H1 (cell line): ENCODE results near the gene GBP7. TPM values are rescaled to one million over a fixed set of nuclear protein-coding genes. Genes with fewer than 3 reads are reported as not detected.

Experiments
- CTCF ChIA-PET: fragments of 300-600 bp; sonication (Branson Sonifier 250); formaldehyde crosslinking; loops from one replicate; lab custom pipeline; 2021; ENCODE audit not compliant: partially characterized antibody; lab: Charles Lee
- POLR2A ChIA-PET: fragments of 300-600 bp; sonication (Branson Sonifier 250); formaldehyde crosslinking; loops from one replicate; lab custom pipeline; 2021; ENCODE audit warnings: inconsistent platforms; ENCODE audit not compliant: partially characterized antibody; lab: Charles Lee
- DNase-seq, 2 experiments: peaks; one replicate each; pipeline versions ENCODE4 v3.0.0 to v3.0.0-alpha.2; 2010 to 2022; ENCODE audit warnings: low spot score in 2 of 2, low read depth in 1 of 2, mixed read lengths in 1 of 2
- FAIRE-seq: peaks from 2 replicates; lab custom pipeline; 2011; peaks lifted over from hg19 to GRCh38; lab: Jason Lieb, UNC
- H2AFZ ChIP-seq: 2 replicates; pipeline ENCODE4 v1.8.1; 2012; ENCODE audit warnings: low read length, inconsistent platforms
- H2AK5ac ChIP-seq: 2 replicates; pipeline ENCODE4 v1.6.1; 2013; ENCODE audit warnings: low read depth, low read length
- H2BK120ac ChIP-seq: replicated peaks from 2 replicates; pipeline ENCODE3; 2013; ENCODE audit warnings: low read depth, low read length, inconsistent platforms
- H2BK12ac ChIP-seq: 2 replicates; pipeline ENCODE4 v1.6.1; 2013; ENCODE audit warnings: low read depth, low read length
- H2BK15ac ChIP-seq: 2 replicates; pipeline ENCODE4 v1.6.1; 2013; ENCODE audit warnings: low read length
- H2BK20ac ChIP-seq: 2 replicates; pipeline ENCODE4 v1.6.1; 2013; ENCODE audit warnings: low read length
- H2BK5ac ChIP-seq: 2 replicates; pipeline ENCODE4 v1.6.1; 2013; ENCODE audit warnings: low read depth, low read length
- H3K14ac ChIP-seq: 2 replicates; pipeline ENCODE4 v1.6.1; 2013; ENCODE audit warnings: inconsistent platforms; ENCODE audit not compliant: insufficient read length
- H3K18ac ChIP-seq: 2 replicates; pipeline ENCODE4 v1.6.1; 2013; ENCODE audit warnings: low read length; ENCODE audit errors: extremely low read depth
- H3K23ac ChIP-seq: 2 replicates; pipeline ENCODE4 v1.6.1; 2013; ENCODE audit warnings: inconsistent platforms; ENCODE audit not compliant: insufficient read length
- H3K23me2 ChIP-seq: 2 replicates; pipeline ENCODE4 v1.6.1; 2013; ENCODE audit warnings: low read depth, low read length
- H3K27ac ChIP-seq: 2 replicates; pipeline ENCODE4 v1.6.1; 2011; ENCODE audit warnings: low read depth, low read length, inconsistent platforms
- H3K27me3 ChIP-seq, 4 experiments: replicated peaks in 1 of 4; 1 replicate in 1 of 4; 2 replicates in 3 of 4; pipeline versions ENCODE4 v1.6.1 to v1.8.1; 2011 to 2013; ENCODE audit warnings: low read length in 3 of 4, mild to moderate bottlenecking in 3 of 4, inconsistent platforms in 2 of 4, mixed read lengths in 2 of 4, moderate library complexity in 1 of 4; ENCODE audit not compliant: control insufficient read depth in 3 of 4, insufficient read depth in 3 of 4; ENCODE audit errors: extremely low read depth in 1 of 4
- H3K36me3 ChIP-seq, 4 experiments: 2 replicates each; pipeline versions ENCODE4 v1.6.1 to v1.8.1; 2011 to 2013; ENCODE audit warnings: mild to moderate bottlenecking in 4 of 4, low read length in 3 of 4, moderate library complexity in 2 of 4, control low read depth in 1 of 4, inconsistent platforms in 1 of 4; ENCODE audit not compliant: insufficient read depth in 4 of 4, control insufficient read depth in 2 of 4
- H3K4ac ChIP-seq: replicated peaks from 2 replicates; pipeline ENCODE3; 2013; ENCODE audit warnings: low read length, low read depth, mixed read lengths, inconsistent platforms; ENCODE audit not compliant: insufficient read length
- H3K4me1 ChIP-seq, 4 experiments: replicated peaks in 1 of 4; 1 replicate in 1 of 4; 2 replicates in 3 of 4; pipeline versions ENCODE4 v1.6.1 to v1.8.1; 2011 to 2013; ENCODE audit warnings: low read length in 3 of 4, inconsistent platforms in 2 of 4, mixed read lengths in 1 of 4; ENCODE audit not compliant: insufficient read depth in 4 of 4, control insufficient read depth in 3 of 4
- H3K4me2 ChIP-seq, 2 experiments: 2 replicates each; pipeline versions ENCODE4 v1.6.1 to v1.8.1; 2011 to 2013; ENCODE audit warnings: low read depth in 2 of 2, low read length in 2 of 2, control low read depth in 1 of 2, inconsistent platforms in 1 of 2, mild to moderate bottlenecking in 1 of 2; ENCODE audit not compliant: insufficient read depth in 1 of 2
- H3K4me3 ChIP-seq, 4 experiments: fragments of 200-600, 300-600 bp in 1 of 4; sonication (generic), shearing (Covaris generic), sonication (Bioruptor Twin) in 1 of 4; 2 replicates each; pipeline versions ENCODE4 v1.5.1 to v1.8.1; 2011 to 2016; ENCODE audit warnings: low read length in 4 of 4, low read depth in 3 of 4, control low read depth in 2 of 4, inconsistent platforms in 2 of 4, mild to moderate bottlenecking in 2 of 4, mixed read lengths in 1 of 4, moderate library complexity in 1 of 4; ENCODE audit not compliant: insufficient read depth in 2 of 4; ENCODE audit errors: extremely low read depth in 1 of 4
- H3K56ac ChIP-seq: replicated peaks from 2 replicates; pipeline ENCODE3; 2013; ENCODE audit warnings: low read depth, mild to moderate bottlenecking, mixed read lengths, low read length, inconsistent platforms; ENCODE audit not compliant: insufficient read length
- H3K79me1 ChIP-seq: 2 replicates; pipeline ENCODE4 v1.6.1; 2013; ENCODE audit warnings: low read depth, low read length, control low read depth
- H3K79me2 ChIP-seq, 2 experiments: 2 replicates each; pipeline versions ENCODE4 v1.6.1 to v1.8.1; 2012 to 2013; ENCODE audit warnings: low read length in 2 of 2, mild to moderate bottlenecking in 2 of 2, inconsistent platforms in 1 of 2; ENCODE audit not compliant: insufficient read depth in 2 of 2, control insufficient read depth in 1 of 2
- H3K9ac ChIP-seq, 4 experiments: replicated peaks in 1 of 4; 1 replicate in 1 of 4; 2 replicates in 3 of 4; pipeline versions ENCODE4 v1.6.1 to v1.8.1; 2011 to 2013; ENCODE audit warnings: low read depth in 3 of 4, low read length in 3 of 4, control low read depth in 2 of 4, mild to moderate bottlenecking in 2 of 4, moderate library complexity in 2 of 4, inconsistent platforms in 1 of 4; ENCODE audit errors: extremely low read depth in 1 of 4
- H3K9me3 ChIP-seq, 2 experiments: 2 replicates each; pipeline versions ENCODE4 v1.6.1 to v1.8.1; 2012 to 2013; ENCODE audit warnings: mild to moderate bottlenecking in 2 of 2, moderate library complexity in 2 of 2, control low read depth in 1 of 2, inconsistent platforms in 1 of 2, low read depth in 1 of 2, low read length in 1 of 2, mixed read lengths in 1 of 2; ENCODE audit not compliant: insufficient read depth in 2 of 2
- H4K20me1 ChIP-seq, 2 experiments: replicated peaks in 1 of 2; 2 replicates each; pipeline versions ENCODE3 to v1.8.1; 2011 to 2013; ENCODE audit warnings: inconsistent platforms in 2 of 2, low read length in 2 of 2, mild to moderate bottlenecking in 1 of 2; ENCODE audit not compliant: insufficient read depth in 2 of 2, control insufficient read depth in 1 of 2
- H4K5ac ChIP-seq: 2 replicates; pipeline ENCODE4 v1.6.1; 2013; ENCODE audit warnings: low read length, low read depth, mixed read lengths, inconsistent platforms; ENCODE audit not compliant: insufficient read length
- H4K8ac ChIP-seq: 2 replicates; pipeline ENCODE4 v1.8.0; 2013; ENCODE audit warnings: mild to moderate bottlenecking, moderate library complexity, low read length, inconsistent platforms; ENCODE audit not compliant: insufficient read depth; ENCODE audit errors: extremely low read depth
- H4K91ac ChIP-seq: replicated peaks from 2 replicates; pipeline ENCODE3; 2013; ENCODE audit warnings: low read length, mixed read lengths, inconsistent platforms; ENCODE audit not compliant: insufficient read length
- CBX5 ChIP-seq: fragments of 300-800, 300-1000 bp; sonication (generic); IDR thresholded peaks from 2 replicates; pipeline ENCODE4 v1.7.1; 2016; ENCODE audit warnings: antibody characterized with exemption, low read length, low read depth
- FOSL1 ChIP-seq: IDR thresholded peaks from 2 replicates; pipeline ENCODE4 v1.6.1; 2011; ENCODE audit warnings: mild to moderate bottlenecking, low read depth, low read length, moderate library complexity; ENCODE audit not compliant: insufficient read depth
- PHF8 ChIP-seq: fragments of 200-600 bp; sonication (generic); conservative IDR thresholded peaks from 2 replicates; pipeline ENCODE4 v1.7.1; 2012; ENCODE audit warnings: low read depth, mild to moderate bottlenecking, inconsistent platforms, low read length, moderate library complexity
- SP4 ChIP-seq: IDR thresholded peaks from 2 replicates; pipeline ENCODE4 v1.6.1; 2012; ENCODE audit warnings: low read length, inconsistent platforms
- TEAD4 ChIP-seq: IDR thresholded peaks from 2 replicates; pipeline ENCODE4 v1.6.1; 2012; ENCODE audit warnings: low read depth, low read length, inconsistent platforms, mixed read lengths
- WGBS, 2 experiments: shearing (Covaris generic) in 1 of 2; methylation state at CpG; one replicate each; pipeline versions ENCODE4 v1.1.6 to v1.1.7; 2013 to 2015; ENCODE audit warnings: low lambda C conversion rate in 2 of 2, mixed read lengths in 2 of 2, inconsistent platforms in 1 of 2, low coverage in 1 of 2, missing lambda C conversion rate in 1 of 2; ENCODE audit not compliant: insufficient replicate concordance in 2 of 2, insufficient coverage in 1 of 2, insufficient read length in 1 of 2; ENCODE audit errors: extremely low coverage in 1 of 2, missing lambda C conversion rate in 1 of 2; 5-methylcytosine and 5-hydroxymethylcytosine counted together
- polyA plus RNA-seq, 7 experiments: library from polyadenylated mRNA; depleted of rRNA in 3 of 7; stranded (reverse) in 5 of 7; unstranded in 2 of 7; fragments of >200 nt in 5 of 7; fragments of 200-250 nt in 2 of 7; gene quantifications; 1 replicate in 5 of 7; 2 replicates in 1 of 7; 4 replicates in 1 of 7; pipeline versions ENCODE4 v1.2.1 to v1.2.3, GENCODE V29; 2011 to 2013; ENCODE audit warnings: missing spikeins in 2 of 7, mixed read lengths in 2 of 7
- total RNA-seq: library from RNA; stranded (reverse); fragmentation: NEBNext Ultra II Directional; extraction: Animal tissue kit (Norgen Biotek cat#: 25700); gene quantifications from 2 replicates; pipeline ENCODE4 v1.2.1, GENCODE V29; 2021

Gene GBP7
- total and polyA plus RNA-seq, 2 of the 8 experiments (the other 6 are each of a cell fraction or from before 2014, with no cell fraction given) = not detected

- Histone ChIP-seq H3K27ac (no peak overlapping the region), H3K4me2 (no peak overlapping the region), H4K8ac (no peak overlapping the region), H3K79me1 (no peaks in the 10 kb centered on the region), H3K23ac (no peak overlapping the region), H2BK12ac (no peak overlapping the region), H2BK5ac (no peak overlapping the region), H3K9ac (no peak overlapping the region), H3K4me1 (no peaks in the 10 kb centered on the region), H3K9me3 (no peaks in the 10 kb centered on the region), H3K4me3 (no peak overlapping the region), H3K4ac (no peak overlapping the region), H3K23me2 (no peaks in the 10 kb centered on the region), H2BK120ac (no peak overlapping the region), H3K14ac (no peak overlapping the region), H2AK5ac (no peak overlapping the region), H3K79me2 (no peaks in the 10 kb centered on the region)
- DNase-seq = no peak
- CTCF ChIA-PET = no interaction called here
- TF ChIP-seq CBX5 = no peak
- no peak for TF ChIP-seq FOSL1
- no peak for TF ChIP-seq SP4
- no peak for TF ChIP-seq PHF8
- no peak for TF ChIP-seq TEAD4
- TF ChIP-seq, all 59 proteins: peak for 0
- Histone ChIP-seq H4K20me1 (no peaks in the 10 kb centered on the region), H3K18ac (no peak overlapping the region), H4K91ac (no peak overlapping the region), H2BK15ac (no peak overlapping the region), H3K27me3 (no peaks in the 10 kb centered on the region), H2BK20ac (no peak overlapping the region), H3K36me3 (no peaks in the 10 kb centered on the region), H3K56ac (no peak overlapping the region), H4K5ac (no peak overlapping the region), H2AFZ (no peak overlapping the region)
- POLR2A ChIA-PET = no interaction called here
- 94% methylated on average over 3 of the region's 3 CpGs; no CpG with 5 or more reads in 1 of the 2 experiments for WGBS, 2 experiments
- FAIRE-seq = no peak
Observed at GRCh38 chr1:89146721-89147120, 29.1 kb downstream of the GBP7 start.
